Ishikawa (cell line): ENCODE data around the gene OSM.
A peak's percentile ranks its signal among the peaks of the same experiment; 100 is the strongest.

Source experiments
- CEBPB ChIP-seq: IDR thresholded peaks from 2 replicates; pipeline ENCODE4 v1.6.1; 2012
- CREB1 ChIP-seq: IDR thresholded peaks from 2 replicates; pipeline ENCODE4 v1.6.1; 2012; ENCODE audit warnings: low read depth
- EGR1 ChIP-seq: IDR thresholded peaks from 2 replicates; pipeline ENCODE4 v1.6.1; 2012
- EP300 ChIP-seq: IDR thresholded peaks from 2 replicates; pipeline ENCODE4 v1.6.1; 2012; ENCODE audit warnings: borderline replicate concordance
- FOXM1 ChIP-seq: IDR thresholded peaks from 2 replicates; pipeline ENCODE4 v1.6.1; 2012; ENCODE audit warnings: low read depth, borderline replicate concordance
- MAX ChIP-seq: IDR thresholded peaks from 2 replicates; pipeline ENCODE4 v1.6.1; 2012
- NFIC ChIP-seq: IDR thresholded peaks from 2 replicates; pipeline ENCODE4 v1.6.1; 2012
- RAD21 ChIP-seq: IDR thresholded peaks from 2 replicates; pipeline ENCODE4 v1.6.1; 2012; ENCODE audit warnings: low read depth
- REST ChIP-seq: IDR thresholded peaks from 2 replicates; pipeline ENCODE4 v1.6.1; 2012; ENCODE audit warnings: low read depth, mild to moderate bottlenecking
- TAF1 ChIP-seq: IDR thresholded peaks from 2 replicates; pipeline ENCODE4 v1.6.1; 2012; ENCODE audit warnings: low read depth, mild to moderate bottlenecking
- TCF12 ChIP-seq: IDR thresholded peaks from 2 replicates; pipeline ENCODE4 v1.6.1; 2012; ENCODE audit warnings: low read depth
- TEAD4 ChIP-seq: IDR thresholded peaks from 2 replicates; pipeline ENCODE4 v1.6.1; 2012
- USF1 ChIP-seq: IDR thresholded peaks from 2 replicates; pipeline ENCODE4 v1.6.1; 2012
- YY1 ChIP-seq: IDR thresholded peaks from 2 replicates; pipeline ENCODE4 v1.6.1; 2012; ENCODE audit warnings: low read depth
- ZBTB7A ChIP-seq: IDR thresholded peaks from 2 replicates; pipeline ENCODE4 v1.6.1; 2012; ENCODE audit warnings: low read depth

Gene OSM

GRCh38 chr22:30230330-30230729 lies 36.3 kb downstream of the OSM start:
- TF ChIP-seq RAD21 (no peak), USF1 (no peak), MAX (no peak), TCF12 (no peak), YY1 (no peak), EGR1 (no peak), EP300 (no peak)

- peak; percentile 74; the same call in 1 of the 2 replicates for TF ChIP-seq EP300
- no peak for TF ChIP-seq REST
- TF ChIP-seq FOXM1: peak; percentile 63; the same call in 1 of the 2 replicates
- peak; percentile 73 for TF ChIP-seq TEAD4
- TF ChIP-seq CEBPB: no peak; the same call in 1 of the 2 replicates
- TF ChIP-seq USF1: no peak
- TF ChIP-seq RAD21: 0 out of 2 replicates have a peak, but pooled peaks have one; percentile 9
- no peak for TF ChIP-seq TAF1
- 0 out of 2 replicates have a peak, but pooled peaks have one; percentile 33 for TF ChIP-seq CREB1
- TF ChIP-seq NFIC: peak; percentile 57
- TF ChIP-seq EGR1: no peak
- no peak for TF ChIP-seq MAX
- no peak; the same call in 1 of the 2 replicates for TF ChIP-seq ZBTB7A
- TF ChIP-seq YY1: 0 out of 2 replicates have a peak, but pooled peaks have one; percentile 9
- TF ChIP-seq TCF12: peak; percentile 57; the same call in 1 of the 2 replicates
These were observed 37.9 kb downstream of the OSM start for GRCh38 chr22:30228509-30229359.

- TF ChIP-seq YY1 (no peak), RAD21 (no peak), FOXM1 (no peak), EGR1 (no peak), REST (no peak), TEAD4 (peak; percentile 33; the same call in 1 of the 2 replicates), NFIC (peak; percentile 79), CREB1 (no peak), USF1 (no peak)
These were observed 39.0 kb downstream of the OSM start for GRCh38 chr22:30227438-30228228.

GRCh38 chr22:30226192-30226832 lies 40.3 kb downstream of the OSM start:
- no peak for TF ChIP-seq ZBTB7A
- TF ChIP-seq TAF1: no peak
- peak; percentile 20; the same call in 1 of the 2 replicates for TF ChIP-seq NFIC
- no peak for TF ChIP-seq CEBPB
- TF ChIP-seq FOXM1: no peak
